Karpas-422 (cell line): ENCODE data around the gene TFDP1. TPM values are rescaled to one million over a fixed set of nuclear protein-coding genes. Genes with fewer than 3 reads are reported as not detected.

Experiments
- DNase-seq: peaks from one replicate; pipeline ENCODE4 v3.0.0-alpha.2; 2015
- H2AFZ ChIP-seq: fragments of 200-600 bp; sonication (generic); 2 replicates; pipeline ENCODE4 v1.6.1; 2014; ENCODE audit warnings: antibody characterized with exemption, low read length, mixed read lengths
- H3K27ac ChIP-seq: fragments of 200-600 bp; sonication (generic); 2 replicates; pipeline ENCODE4 v1.5.1; 2014; ENCODE audit warnings: mild to moderate bottlenecking, low read length, moderate library complexity
- H3K27me3 ChIP-seq: fragments of 200-600 bp; sonication (generic); 2 replicates; pipeline ENCODE4 v1.6.1; 2014; ENCODE audit warnings: low read length, mixed read lengths
- H3K36me3 ChIP-seq: fragments of 200-600 bp; sonication (generic); 2 replicates; pipeline ENCODE4 v1.6.1; 2014; ENCODE audit warnings: low read length, mixed read lengths; ENCODE audit not compliant: insufficient read depth
- H3K4me1 ChIP-seq: fragments of 200-600 bp; sonication (generic); 2 replicates; pipeline ENCODE4 v1.6.1; 2014; ENCODE audit warnings: mild to moderate bottlenecking, low read length, mixed read lengths
- H3K4me2 ChIP-seq: fragments of 200-600 bp; sonication (generic); 2 replicates; pipeline ENCODE4 v1.6.1; 2014; ENCODE audit warnings: low read length, low read depth, mild to moderate bottlenecking; ENCODE audit not compliant: poor library complexity, severe bottlenecking
- H3K4me3 ChIP-seq: fragments of 200-600 bp; sonication (generic); 2 replicates; pipeline ENCODE4 v1.5.1; 2014; ENCODE audit warnings: mild to moderate bottlenecking, antibody characterized with exemption, low read length, mixed read lengths
- H3K79me2 ChIP-seq: fragments of 200-600 bp; sonication (generic); 2 replicates; pipeline ENCODE4 v1.6.1; 2014; ENCODE audit warnings: mild to moderate bottlenecking, low read length, mixed read lengths
- H3K9ac ChIP-seq: fragments of 200-600 bp; sonication (generic); 2 replicates; pipeline ENCODE4 v1.6.0; 2014; ENCODE audit warnings: low read length
- H3K9me2 ChIP-seq: fragments of 200-600 bp; sonication (generic), shearing (Covaris generic); replicated peaks from 2 replicates; pipeline ENCODE4 v1.6.0; 2014; ENCODE audit warnings: mild to moderate bottlenecking, low read length, moderate library complexity; ENCODE audit not compliant: insufficient read depth
- H3K9me3 ChIP-seq: fragments of 300-700, 200-600 bp; sonication (generic); 2 replicates; pipeline ENCODE4 v1.6.1; 2014; ENCODE audit warnings: low read length, mixed read lengths
- H4K20me1 ChIP-seq: fragments of 200-600 bp; sonication (generic); 2 replicates; pipeline ENCODE4 v1.6.1; 2014; ENCODE audit warnings: mild to moderate bottlenecking, antibody characterized with exemption, low read length, low read depth; ENCODE audit not compliant: insufficient read depth
- total RNA-seq: library from RNA; depleted of rRNA; stranded (reverse); fragments of >200 nt; shearing (Covaris generic); gene quantifications from 2 replicates; pipeline ENCODE4 v1.2.3, GENCODE V29; 2014; ENCODE audit warnings: low replicate concordance

The TFDP1 gene
- total RNA-seq, 1 experiment from 2014 or later, result 89.2 TPM

DNA sequence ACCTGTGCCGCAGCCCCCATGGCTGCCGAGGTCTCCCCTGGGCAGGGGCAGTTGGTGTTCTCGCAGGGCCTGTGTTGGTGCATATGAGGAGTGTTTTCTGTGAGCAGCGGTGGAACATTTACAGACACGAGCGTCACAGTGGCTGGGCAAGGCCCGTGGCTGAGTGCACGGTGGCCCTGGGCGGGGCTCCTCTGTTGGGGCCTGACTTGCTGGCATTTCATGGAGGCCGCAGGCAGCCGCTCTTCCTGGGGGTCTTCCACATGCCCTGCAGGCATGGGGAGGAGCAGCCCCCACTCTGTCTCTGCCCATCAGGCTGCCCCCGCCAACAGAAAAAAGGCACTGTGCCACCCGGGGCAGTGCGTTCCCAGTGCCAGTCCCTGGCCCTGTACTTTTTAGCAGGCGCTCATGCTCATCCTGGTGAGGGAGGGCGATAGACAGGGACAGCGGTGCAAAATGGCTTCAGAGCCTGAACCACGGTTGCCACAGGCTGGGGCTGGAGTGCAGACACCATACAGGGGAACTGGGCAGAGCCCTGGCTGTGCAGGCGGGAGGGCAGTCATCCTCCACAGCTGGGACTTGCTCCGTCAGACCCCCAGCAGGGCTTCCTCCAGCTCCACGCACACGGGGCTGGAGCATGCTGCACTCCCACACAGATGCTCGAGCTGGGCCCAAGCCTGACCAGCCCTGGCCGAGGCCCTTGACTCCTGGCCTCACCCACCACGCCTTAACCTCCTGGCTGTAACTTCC lies 23.5 kb downstream of the TFDP1 start:
- Histone ChIP-seq H3K4me1 (no peaks in the 10 kb centered on the region), H3K9me3 (no peaks in the 10 kb centered on the region), H3K36me3 (peaks cover 35% of the 10 kb centered on the region), H3K79me2 (peaks cover 98% of the 10 kb centered on the region), H3K9me2 (no peaks in the 10 kb centered on the region), H3K27me3 (no peaks in the 10 kb centered on the region), H3K4me2 (no peak overlapping the region), H3K9ac (no peak overlapping the region), H2AFZ (no peak overlapping the region), H3K4me3 (no peak overlapping the region), H3K27ac (no peak overlapping the region), H4K20me1 (peaks cover 79% of the 10 kb centered on the region)
- DNase-seq, result no peak

GRCh38 chr13:113608967-113609533 lies 24.5 kb downstream of the TFDP1 start:
- H3K36me3 ChIP-seq, result peaks cover 43% of the 10 kb centered on the region
- DNase-seq, result no peak
- H3K9me2 ChIP-seq, result no peaks in the 10 kb centered on the region
- peaks cover 98% of the 10 kb centered on the region for H3K79me2 ChIP-seq
- no peak overlapping the region for H3K4me2 ChIP-seq
- H3K4me3 ChIP-seq, result no peak overlapping the region
- no peaks in the 10 kb centered on the region for H3K4me1 ChIP-seq
- no peak overlapping the region for H2AFZ ChIP-seq
- no peaks in the 10 kb centered on the region for H3K27me3 ChIP-seq
- no peaks in the 10 kb centered on the region for H3K9me3 ChIP-seq
- H3K27ac ChIP-seq, result no peak overlapping the region
- peaks cover 77% of the 10 kb centered on the region for H4K20me1 ChIP-seq
- no peak overlapping the region for H3K9ac ChIP-seq

DNA sequence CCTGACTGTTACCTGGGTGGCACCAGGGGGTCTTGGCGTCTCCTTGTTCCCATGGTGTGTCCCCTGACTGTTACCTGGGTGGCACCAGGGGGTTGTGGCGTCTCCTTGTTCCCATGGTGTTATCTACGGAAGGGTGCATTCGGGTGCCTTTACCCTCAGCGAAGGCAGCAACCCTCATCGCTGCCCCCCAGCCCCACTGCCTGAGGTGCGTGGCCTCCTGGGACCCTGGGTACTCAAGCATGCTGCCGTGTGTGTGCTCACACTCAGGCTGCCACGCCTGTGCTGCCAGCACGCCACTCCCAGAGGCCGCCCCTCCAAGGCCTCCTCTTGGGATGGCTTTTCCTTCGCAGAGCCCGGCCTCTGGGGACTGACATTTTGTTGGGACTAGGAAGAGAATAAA lies 25.1 kb downstream of the TFDP1 start:
- H3K27me3 ChIP-seq, result no peaks in the 10 kb centered on the region
- no peaks in the 10 kb centered on the region for H3K9me2 ChIP-seq
- H3K4me1 ChIP-seq, result no peaks in the 10 kb centered on the region
- peaks cover 73% of the 10 kb centered on the region for H4K20me1 ChIP-seq
- H3K27ac ChIP-seq, result no peak overlapping the region
- DNase-seq, result no peak
- H3K4me3 ChIP-seq, result no peak overlapping the region
- H3K36me3 ChIP-seq, result peaks cover 48% of the 10 kb centered on the region
- H2AFZ ChIP-seq, result no peak overlapping the region
- H3K9me3 ChIP-seq, result no peaks in the 10 kb centered on the region
- H3K79me2 ChIP-seq, result peaks cover 98% of the 10 kb centered on the region
- no peak overlapping the region for H3K9ac ChIP-seq
- no peak overlapping the region for H3K4me2 ChIP-seq

DNA sequence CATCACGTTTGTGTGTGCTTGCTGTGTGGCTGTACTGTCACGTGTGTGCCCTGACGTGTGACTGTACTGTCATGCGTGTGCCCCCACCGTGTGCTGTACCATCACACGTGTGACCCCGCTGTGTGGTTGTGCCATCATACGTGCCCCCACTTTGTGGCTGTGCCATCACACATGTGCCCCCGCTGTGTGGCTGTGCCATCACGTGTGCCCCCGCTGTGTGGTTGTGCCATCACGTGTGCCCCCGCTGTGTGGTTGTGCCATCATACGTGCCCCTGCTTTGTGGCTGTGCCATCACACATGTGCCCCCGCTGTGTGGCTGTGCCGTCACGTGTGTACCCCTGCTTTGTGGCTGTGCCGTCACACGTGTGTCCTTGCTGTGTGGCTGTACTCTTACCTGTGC lies 25.7 kb downstream of the TFDP1 start:
- peaks cover 52% of the 10 kb centered on the region for H3K36me3 ChIP-seq
- no peak overlapping the region for H3K4me3 ChIP-seq
- H3K4me1 ChIP-seq, result no peaks in the 10 kb centered on the region
- no peak overlapping the region for H3K4me2 ChIP-seq
- peaks cover 98% of the 10 kb centered on the region for H3K79me2 ChIP-seq
- no peaks in the 10 kb centered on the region for H3K9me3 ChIP-seq
- no peak for DNase-seq
- no peaks in the 10 kb centered on the region for H3K27me3 ChIP-seq
- H4K20me1 ChIP-seq, result peaks cover 72% of the 10 kb centered on the region
- H3K9ac ChIP-seq, result no peak overlapping the region
- no peak overlapping the region for H3K27ac ChIP-seq
- no peak overlapping the region for H2AFZ ChIP-seq
- no peaks in the 10 kb centered on the region for H3K9me2 ChIP-seq

GRCh38 chr13:113611996-113612395 lies 27.4 kb downstream of the TFDP1 start:
- H3K36me3 ChIP-seq, result peaks cover 53% of the 10 kb centered on the region
- H3K9me2 ChIP-seq, result no peaks in the 10 kb centered on the region
- H4K20me1 ChIP-seq, result peaks cover 68% of the 10 kb centered on the region
- peaks cover 98% of the 10 kb centered on the region for H3K79me2 ChIP-seq
- H3K4me3 ChIP-seq, result no peak overlapping the region
- H3K27me3 ChIP-seq, result no peaks in the 10 kb centered on the region
- no peaks in the 10 kb centered on the region for H3K4me1 ChIP-seq
- no peak overlapping the region for H2AFZ ChIP-seq
- no peak overlapping the region for H3K4me2 ChIP-seq
- no peak overlapping the region for H3K27ac ChIP-seq
- no peak overlapping the region for H3K9ac ChIP-seq
- DNase-seq, result no peak
- no peaks in the 10 kb centered on the region for H3K9me3 ChIP-seq

DNA sequence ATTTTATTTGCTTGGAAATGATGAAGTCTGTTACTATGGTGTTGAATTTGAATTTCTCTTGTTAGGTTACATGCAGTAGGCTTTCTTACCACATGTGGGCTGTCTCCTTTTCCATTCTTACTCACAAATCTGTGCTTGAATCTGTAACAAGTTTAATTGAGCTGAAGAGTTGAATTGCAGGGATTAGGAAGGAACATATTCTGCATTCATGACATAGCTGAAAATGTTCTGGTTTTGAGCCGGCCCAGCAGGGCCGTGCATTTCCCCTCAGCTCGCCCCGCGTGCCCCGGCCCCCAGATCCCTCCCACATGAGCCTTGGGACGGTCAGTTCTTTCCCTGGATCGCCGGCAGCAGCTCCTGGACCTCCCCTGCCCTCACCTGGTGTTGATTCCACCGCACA lies 28.1 kb downstream of the TFDP1 start:
- Histone ChIP-seq H3K4me1 (no peaks in the 10 kb centered on the region), H3K79me2 (peaks cover 98% of the 10 kb centered on the region), H3K4me2 (no peak overlapping the region), H3K4me3 (no peak overlapping the region), H2AFZ (no peak overlapping the region), H4K20me1 (peaks cover 74% of the 10 kb centered on the region), H3K9me2 (no peaks in the 10 kb centered on the region), H3K36me3 (peaks cover 53% of the 10 kb centered on the region), H3K27me3 (no peaks in the 10 kb centered on the region), H3K9me3 (no peaks in the 10 kb centered on the region), H3K27ac (no peak overlapping the region), H3K9ac (no peak overlapping the region)
- no peak for DNase-seq

DNA sequence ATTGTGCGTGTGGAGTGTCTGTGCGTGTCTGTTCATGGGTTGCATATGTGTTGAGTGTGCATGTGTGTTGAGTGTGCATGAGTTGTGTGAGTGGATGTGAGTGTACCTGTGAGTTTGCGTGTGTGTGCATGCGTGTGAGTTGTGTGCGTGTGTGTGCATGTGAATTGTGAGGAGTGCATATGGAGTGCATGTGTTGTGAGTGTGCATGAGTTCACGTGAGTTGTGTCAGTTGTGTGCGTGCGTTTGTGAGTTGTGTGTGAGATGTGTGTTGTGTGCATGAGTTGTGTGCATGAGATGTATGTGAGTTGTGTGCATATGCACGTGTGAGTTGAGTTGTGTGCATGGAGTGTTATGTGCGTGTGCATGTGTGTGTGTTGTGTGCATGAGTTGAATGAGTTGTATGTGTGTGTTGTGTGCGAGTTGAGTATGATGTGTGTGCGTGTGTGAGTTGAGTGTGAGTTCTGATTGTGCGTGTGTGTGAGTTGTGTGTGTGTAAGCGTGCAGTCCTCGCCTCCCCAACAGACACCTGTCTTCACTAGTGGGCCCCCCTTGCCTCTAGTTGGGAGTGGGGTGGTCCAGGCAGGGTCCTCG lies 29.3 kb downstream of the TFDP1 start:
- H3K27ac ChIP-seq, result no peak overlapping the region
- H3K4me1 ChIP-seq, result no peaks in the 10 kb centered on the region
- H3K27me3 ChIP-seq, result no peaks in the 10 kb centered on the region
- H3K4me2 ChIP-seq, result no peak overlapping the region
- no peak overlapping the region for H3K9ac ChIP-seq
- DNase-seq, result no peak
- H3K9me3 ChIP-seq, result no peaks in the 10 kb centered on the region
- H3K9me2 ChIP-seq, result no peaks in the 10 kb centered on the region
- H3K36me3 ChIP-seq, result peaks cover 53% of the 10 kb centered on the region
- H4K20me1 ChIP-seq, result peaks cover 76% of the 10 kb centered on the region
- H2AFZ ChIP-seq, result no peak overlapping the region
- H3K79me2 ChIP-seq, result peaks cover 98% of the 10 kb centered on the region
- H3K4me3 ChIP-seq, result no peak overlapping the region

- Histone ChIP-seq H3K27me3 (no peaks in the 10 kb centered on the region), H3K4me3 (no peak overlapping the region), H3K4me2 (no peak overlapping the region), H3K27ac (no peak overlapping the region), H3K36me3 (peaks cover 37% of the 10 kb centered on the region), H2AFZ (no peak overlapping the region), H3K4me1 (no peaks in the 10 kb centered on the region), H3K9me2 (no peaks in the 10 kb centered on the region), H4K20me1 (peaks cover 54% of the 10 kb centered on the region), H3K9ac (no peak overlapping the region), H3K9me3 (no peaks in the 10 kb centered on the region), H3K79me2 (peaks cover 94% of the 10 kb centered on the region)
- DNase-seq, result no peak
Measured at GRCh38 chr13:113616281-113616906, 31.8 kb downstream of the TFDP1 start.
